ENCODE data around the gene LCN10.

LCN10 gene

DNA sequence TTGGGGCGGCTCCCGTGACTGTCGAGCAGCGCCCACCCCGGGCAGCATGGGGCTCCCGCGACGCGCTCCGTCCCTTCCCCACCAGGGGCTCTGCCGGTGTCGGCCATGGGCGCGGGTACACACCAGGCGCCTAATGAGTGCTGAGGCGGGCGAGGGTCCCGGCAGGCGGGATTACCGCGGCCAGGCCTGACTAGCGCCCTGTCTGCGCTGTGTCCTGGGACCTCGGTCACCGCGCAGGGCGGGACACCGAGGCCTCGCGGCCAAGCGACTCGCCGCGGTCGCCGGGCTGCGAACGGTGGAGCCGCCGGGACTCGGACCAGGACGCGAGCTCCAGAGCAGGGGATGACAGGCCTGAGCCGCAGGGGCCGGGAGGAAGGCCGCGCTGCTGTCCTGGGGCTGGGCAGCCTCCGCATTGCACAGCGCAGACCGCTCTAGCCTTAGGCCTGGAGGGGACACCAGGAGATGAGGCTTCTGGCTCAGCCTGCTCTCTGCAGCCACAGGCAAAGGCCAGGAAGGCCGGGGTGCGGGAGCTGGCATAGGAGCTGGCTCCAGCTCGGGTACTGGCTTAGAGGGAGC lies 14.1 kb downstream of the LCN10 start:
- Histone ChIP-seq H3K27me3 (ENCODE audit: control insufficient read depth in 1 of 2, insufficient read depth in 2 of 2, low read length in 2 of 2) (no peaks in the 10 kb centered on the region), H3K36me3 (ENCODE audit: control insufficient read depth in 1 of 2, insufficient read depth in 2 of 2, low read length in 2 of 2) (peaks cover 12 to 26% of the 10 kb centered on the region in 2 donors), H3K9me3 (ENCODE audit: control insufficient read depth in 1 of 2, low read length in 2 of 2) (no peaks in the 10 kb centered on the region), H3K4me3 (ENCODE audit: low read depth in 1 of 2, low read length in 2 of 2) (peak overlapping the region; percentile 76 to 99), H3K27ac (ENCODE audit: low read depth, low read length) (no peak overlapping the region), H3K4me1 (ENCODE audit: control insufficient read depth in 1 of 2, insufficient read depth in 2 of 2, low read length in 2 of 2) (peaks cover 22 to 32% of the 10 kb centered on the region in 2 donors), H3K9ac (ENCODE audit: low read depth in 1 of 2, low read length in 2 of 2) (peak overlapping the region; percentile 54 to 74)

GRCh38 chr9:136728080-136728547 lies 14.6 kb downstream of the LCN10 start:
- Histone ChIP-seq H3K36me3 (ENCODE audit: control insufficient read depth in 1 of 2, insufficient read depth in 2 of 2, low read length in 2 of 2) (peaks cover 15 to 31% of the 10 kb centered on the region in 2 donors), H3K4me1 (ENCODE audit: control insufficient read depth in 1 of 2, insufficient read depth in 2 of 2, low read length in 2 of 2) (peaks cover 22 to 32% of the 10 kb centered on the region in 2 donors), H3K9ac (ENCODE audit: low read depth in 1 of 2, low read length in 2 of 2) (peak overlapping the region; percentile 74 to 93), H3K27me3 (ENCODE audit: control insufficient read depth in 1 of 2, insufficient read depth in 2 of 2, low read length in 2 of 2) (no peaks in the 10 kb centered on the region), H3K9me3 (ENCODE audit: control insufficient read depth in 1 of 2, low read length in 2 of 2) (no peaks in the 10 kb centered on the region), H3K27ac (ENCODE audit: low read depth, low read length) (no peak overlapping the region), H3K4me3 (ENCODE audit: low read depth in 1 of 2, low read length in 2 of 2) (peak overlapping the region; percentile 76 to 99)

- no peaks in the 10 kb centered on the region for H3K27me3 ChIP-seq (ENCODE audit: control insufficient read depth in 1 of 2, insufficient read depth in 2 of 2, low read length in 2 of 2)
- peak overlapping the region; percentile 76 to 99 for H3K4me3 ChIP-seq (ENCODE audit: low read depth in 1 of 2, low read length in 2 of 2)
- H3K9me3 ChIP-seq (ENCODE audit: control insufficient read depth in 1 of 2, low read length in 2 of 2) = no peaks in the 10 kb centered on the region
- peak overlapping the region; percentile 63 to 93 for H3K9ac ChIP-seq (ENCODE audit: low read depth in 1 of 2, low read length in 2 of 2)
- peaks cover 22 to 36% of the 10 kb centered on the region in 2 donors for H3K4me1 ChIP-seq (ENCODE audit: control insufficient read depth in 1 of 2, insufficient read depth in 2 of 2, low read length in 2 of 2)
- peaks cover 22 to 40% of the 10 kb centered on the region in 2 donors for H3K36me3 ChIP-seq (ENCODE audit: control insufficient read depth in 1 of 2, insufficient read depth in 2 of 2, low read length in 2 of 2)
- no peak overlapping the region for H3K27ac ChIP-seq (ENCODE audit: low read depth, low read length)
These were observed 16.0 kb downstream of the LCN10 start for GRCh38 chr9:136726631-136727191.

DNA sequence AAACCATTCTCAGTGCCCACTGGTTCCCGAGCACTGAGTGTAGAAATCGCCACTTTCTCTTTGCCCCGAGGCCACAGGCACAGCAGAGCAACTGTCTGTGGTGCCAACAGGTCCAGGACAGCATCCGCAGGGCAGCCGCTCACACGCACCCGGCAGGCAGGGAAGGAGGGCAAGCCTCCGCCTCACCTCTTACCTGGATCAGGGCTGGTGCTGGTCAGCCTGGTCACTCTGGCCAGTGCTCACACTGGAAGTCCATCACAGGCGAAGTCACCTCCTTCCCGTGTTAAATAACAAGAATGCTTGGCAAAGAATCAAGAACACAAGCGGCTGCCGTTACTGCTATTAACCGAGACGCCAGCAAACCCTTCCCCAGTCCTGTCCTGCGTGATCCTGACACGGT lies 16.6 kb downstream of the LCN10 start:
- Histone ChIP-seq H3K27ac (ENCODE audit: low read depth, low read length) (no peak overlapping the region), H3K9me3 (ENCODE audit: control insufficient read depth in 1 of 2, low read length in 2 of 2) (no peaks in the 10 kb centered on the region), H3K4me3 (ENCODE audit: low read depth in 1 of 2, low read length in 2 of 2) (peak overlapping the region; percentile 76 to 99), H3K4me1 (ENCODE audit: control insufficient read depth in 1 of 2, insufficient read depth in 2 of 2, low read length in 2 of 2) (peaks cover 22 to 36% of the 10 kb centered on the region in 2 donors), H3K27me3 (ENCODE audit: control insufficient read depth in 1 of 2, insufficient read depth in 2 of 2, low read length in 2 of 2) (no peaks in the 10 kb centered on the region), H3K36me3 (ENCODE audit: control insufficient read depth in 1 of 2, insufficient read depth in 2 of 2, low read length in 2 of 2) (peaks cover 22 to 45% of the 10 kb centered on the region in 2 donors), H3K9ac (ENCODE audit: low read depth in 1 of 2, low read length in 2 of 2) (peak overlapping the region; percentile 63 to 93)

DNA sequence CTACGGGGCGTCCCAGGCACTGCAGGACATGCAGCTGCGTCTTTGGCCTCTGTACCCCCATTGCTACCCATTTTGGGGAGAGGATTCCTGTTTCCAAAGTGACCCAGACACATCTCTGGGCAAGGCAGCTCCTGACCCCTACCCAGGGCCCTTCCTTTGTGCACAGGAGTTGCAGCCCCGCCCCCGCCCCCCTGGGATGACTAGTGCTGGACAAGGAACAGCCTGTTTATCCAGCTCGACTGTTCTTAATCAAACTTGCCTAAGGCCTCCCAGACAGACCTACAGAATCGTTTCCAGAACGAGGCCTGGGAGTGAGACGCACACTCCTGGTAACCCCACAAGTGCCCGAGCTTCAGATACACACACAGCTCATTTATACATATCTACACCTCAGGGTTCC lies 17.1 kb downstream of the LCN10 start:
- peak overlapping the region; percentile 21 to 99 for H3K4me3 ChIP-seq (ENCODE audit: low read depth in 1 of 2, low read length in 2 of 2)
- H3K4me1 ChIP-seq (ENCODE audit: control insufficient read depth in 1 of 2, insufficient read depth in 2 of 2, low read length in 2 of 2) = peaks cover 22 to 39% of the 10 kb centered on the region in 2 donors
- H3K27me3 ChIP-seq (ENCODE audit: control insufficient read depth in 1 of 2, insufficient read depth in 2 of 2, low read length in 2 of 2) = no peaks in the 10 kb centered on the region
- H3K27ac ChIP-seq (ENCODE audit: low read depth, low read length) = no peak overlapping the region
- peak overlapping the region; percentile 63 to 93 for H3K9ac ChIP-seq (ENCODE audit: low read depth in 1 of 2, low read length in 2 of 2)
- H3K9me3 ChIP-seq (ENCODE audit: control insufficient read depth in 1 of 2, low read length in 2 of 2) = no peaks in the 10 kb centered on the region
- H3K36me3 ChIP-seq (ENCODE audit: control insufficient read depth in 1 of 2, insufficient read depth in 2 of 2, low read length in 2 of 2) = peaks cover 22 to 48% of the 10 kb centered on the region in 2 donors

GRCh38 chr9:136724772-136725171 lies 18.0 kb downstream of the LCN10 start:
- no peaks in the 10 kb centered on the region for H3K9me3 ChIP-seq (ENCODE audit: control insufficient read depth in 1 of 2, low read length in 2 of 2)
- no peak overlapping the region for H3K27ac ChIP-seq (ENCODE audit: low read depth, low read length)
- H3K36me3 ChIP-seq (ENCODE audit: control insufficient read depth in 1 of 2, insufficient read depth in 2 of 2, low read length in 2 of 2) = peaks cover 22 to 48% of the 10 kb centered on the region in 2 donors
- H3K4me1 ChIP-seq (ENCODE audit: control insufficient read depth in 1 of 2, insufficient read depth in 2 of 2, low read length in 2 of 2) = peaks cover 22 to 44% of the 10 kb centered on the region in 2 donors
- no peak overlapping the region for H3K9ac ChIP-seq (ENCODE audit: low read depth in 1 of 2, low read length in 2 of 2)
- no peak overlapping the region for H3K4me3 ChIP-seq (ENCODE audit: low read depth in 1 of 2, low read length in 2 of 2)
- H3K27me3 ChIP-seq (ENCODE audit: control insufficient read depth in 1 of 2, insufficient read depth in 2 of 2, low read length in 2 of 2) = no peaks in the 10 kb centered on the region

GRCh38 chr9:136723989-136724388 lies 18.8 kb downstream of the LCN10 start:
- Histone ChIP-seq H3K27me3 (ENCODE audit: control insufficient read depth in 1 of 2, insufficient read depth in 2 of 2, low read length in 2 of 2) (no peaks in the 10 kb centered on the region), H3K27ac (ENCODE audit: low read depth, low read length) (no peak overlapping the region), H3K9ac (ENCODE audit: low read depth in 1 of 2, low read length in 2 of 2) (no peak overlapping the region), H3K36me3 (ENCODE audit: control insufficient read depth in 1 of 2, insufficient read depth in 2 of 2, low read length in 2 of 2) (peaks cover 22 to 48% of the 10 kb centered on the region in 2 donors), H3K4me3 (ENCODE audit: low read depth in 1 of 2, low read length in 2 of 2) (no peak overlapping the region), H3K4me1 (ENCODE audit: control insufficient read depth in 1 of 2, insufficient read depth in 2 of 2, low read length in 2 of 2) (peaks cover 20 to 46% of the 10 kb centered on the region in 2 donors), H3K9me3 (ENCODE audit: control insufficient read depth in 1 of 2, low read length in 2 of 2) (no peaks in the 10 kb centered on the region)

DNA sequence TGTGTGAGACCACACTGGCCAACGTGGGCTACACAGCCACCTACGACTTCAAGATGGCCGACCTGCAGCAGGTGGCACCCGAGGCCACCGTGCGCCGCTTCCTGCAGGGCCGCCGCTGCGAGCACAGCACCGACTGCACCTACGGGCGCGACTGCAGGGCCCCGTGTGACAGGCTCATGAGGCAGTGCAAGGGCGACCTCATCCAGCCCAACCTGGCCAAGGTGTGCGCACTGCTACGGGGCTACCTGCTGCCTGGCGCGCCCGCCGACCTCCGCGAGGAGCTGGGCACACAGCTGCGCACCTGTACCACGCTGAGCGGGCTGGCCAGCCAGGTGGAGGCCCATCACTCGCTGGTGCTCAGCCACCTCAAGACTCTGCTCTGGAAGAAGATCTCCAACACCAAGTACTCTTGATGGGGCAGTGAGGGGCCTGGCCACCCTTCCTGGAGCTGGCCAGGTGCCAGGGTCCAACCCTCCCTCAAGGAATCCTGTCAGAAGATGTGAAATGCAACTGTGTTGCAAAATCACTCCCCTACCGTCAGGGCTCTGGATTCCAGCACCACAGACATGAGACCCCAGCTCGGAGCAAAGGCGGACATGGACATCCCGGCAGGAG lies 19.3 kb downstream of the LCN10 start:
- Histone ChIP-seq H3K4me1 (ENCODE audit: control insufficient read depth in 1 of 2, insufficient read depth in 2 of 2, low read length in 2 of 2) (peaks cover 16 to 45% of the 10 kb centered on the region in 2 donors), H3K4me3 (ENCODE audit: low read depth in 1 of 2, low read length in 2 of 2) (no peak overlapping the region), H3K9me3 (ENCODE audit: control insufficient read depth in 1 of 2, low read length in 2 of 2) (no peaks in the 10 kb centered on the region), H3K27ac (ENCODE audit: low read depth, low read length) (no peak overlapping the region), H3K27me3 (ENCODE audit: control insufficient read depth in 1 of 2, insufficient read depth in 2 of 2, low read length in 2 of 2) (peaks cover under 1 to 2% of the 10 kb centered on the region in 2 donors), H3K9ac (ENCODE audit: low read depth in 1 of 2, low read length in 2 of 2) (no peak overlapping the region), H3K36me3 (ENCODE audit: control insufficient read depth in 1 of 2, insufficient read depth in 2 of 2, low read length in 2 of 2) (peaks cover 22 to 48% of the 10 kb centered on the region in 2 donors)

GRCh38 chr9:136722969-136723356 lies 19.8 kb downstream of the LCN10 start:
- Histone ChIP-seq H3K4me1 (ENCODE audit: control insufficient read depth in 1 of 2, insufficient read depth in 2 of 2, low read length in 2 of 2) (peaks cover 16 to 44% of the 10 kb centered on the region in 2 donors), H3K36me3 (ENCODE audit: control insufficient read depth in 1 of 2, insufficient read depth in 2 of 2, low read length in 2 of 2) (peaks cover 22 to 48% of the 10 kb centered on the region in 2 donors)

More at GRCh38 chr9:136722969-136723356, 19.8 kb downstream of the LCN10 start:
- Histone ChIP-seq H3K27ac (ENCODE audit: low read depth, low read length) (no peak overlapping the region), H3K9me3 (ENCODE audit: control insufficient read depth in 1 of 2, low read length in 2 of 2) (no peaks in the 10 kb centered on the region), H3K4me3 (ENCODE audit: low read depth in 1 of 2, low read length in 2 of 2) (no peak overlapping the region), H3K9ac (ENCODE audit: low read depth in 1 of 2, low read length in 2 of 2) (no peak overlapping the region), H3K27me3 (ENCODE audit: control insufficient read depth in 1 of 2, insufficient read depth in 2 of 2, low read length in 2 of 2) (peaks cover 5 to 6% of the 10 kb centered on the region in 2 donors)

All from duodenal mucosa (tissue), 2 donors.